ENCODE results near the gene RASGRF1.
"Not testable (repeated sequence)": the region's sequence is repeated elsewhere in the genome, so short reads cannot be mapped to it uniquely, and the experiment has no call there.

Gene RASGRF1

GRCh38 chr15:79090487-79091203 is at the start of gene RASGRF1:
TSS of gene RASGRF1 (minus strand) at chr15:79090780. CDS start at chr15:79090498, 282 bp downstream.
- no peak for FAIRE-seq

- no peak for FAIRE-seq
Observed at GRCh38 chr15:79136434-79137046, 46.0 kb upstream of the RASGRF1 start.

DNA sequence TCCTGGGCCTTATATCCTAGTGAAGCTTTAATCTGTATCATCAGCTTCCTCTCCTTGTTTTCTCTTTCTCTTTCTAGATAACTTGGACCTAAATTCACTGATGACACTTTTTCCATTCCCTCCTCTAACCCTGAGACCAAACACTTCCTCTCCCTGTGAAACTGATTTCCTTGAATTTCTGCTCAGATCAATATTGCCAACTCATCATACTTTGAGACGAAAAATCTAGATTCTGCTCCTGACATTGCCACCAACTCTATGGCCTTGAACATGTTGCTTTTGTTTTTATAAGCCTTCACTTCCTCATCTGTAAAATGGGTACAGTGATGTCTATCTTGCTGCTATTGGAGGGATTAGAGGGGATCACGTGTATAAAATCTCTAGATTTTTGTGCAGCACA is 42.7 kb upstream of the RASGRF1 start:
- FAIRE-seq, result no peak

DNA sequence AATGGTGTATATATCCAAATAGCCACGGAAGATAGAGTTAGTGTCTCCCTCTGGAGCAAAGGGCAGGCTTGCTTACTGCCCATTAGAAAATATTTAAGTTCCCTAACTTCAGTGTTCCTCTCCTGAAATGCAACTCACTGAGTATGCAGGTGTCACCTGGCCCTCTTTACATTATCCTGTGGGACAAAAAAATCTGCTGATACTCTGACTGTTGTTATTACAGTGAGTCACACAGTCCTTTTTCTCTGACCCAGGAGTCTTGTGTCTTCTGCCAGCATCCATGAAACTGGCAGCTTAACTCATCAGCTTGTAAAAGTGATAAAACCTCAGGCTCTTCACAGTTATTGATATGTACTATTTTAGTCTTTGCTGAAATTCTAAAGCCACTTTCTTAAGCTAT is 42.2 kb upstream of the RASGRF1 start:
- no peak for FAIRE-seq

DNA sequence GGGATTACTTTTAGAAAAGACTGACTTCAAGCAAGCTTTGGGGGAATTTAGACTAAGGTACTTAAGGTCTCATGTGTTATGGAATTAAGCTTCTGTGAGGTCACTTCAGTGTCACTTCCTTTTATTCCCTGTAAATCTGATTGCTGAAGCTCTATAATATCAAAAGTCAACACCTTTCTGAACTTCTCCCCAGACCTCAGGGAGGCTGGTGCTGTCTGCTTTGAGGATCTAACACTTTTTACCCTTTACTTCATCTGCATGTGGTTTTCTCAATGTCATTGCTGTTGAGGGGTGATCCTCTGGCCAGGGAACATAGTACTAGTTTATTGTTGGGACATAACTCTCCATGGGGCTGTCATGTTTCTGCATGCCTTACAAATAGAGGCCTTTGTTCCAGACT is 41.8 kb upstream of the RASGRF1 start:
- no peak for FAIRE-seq

DNA sequence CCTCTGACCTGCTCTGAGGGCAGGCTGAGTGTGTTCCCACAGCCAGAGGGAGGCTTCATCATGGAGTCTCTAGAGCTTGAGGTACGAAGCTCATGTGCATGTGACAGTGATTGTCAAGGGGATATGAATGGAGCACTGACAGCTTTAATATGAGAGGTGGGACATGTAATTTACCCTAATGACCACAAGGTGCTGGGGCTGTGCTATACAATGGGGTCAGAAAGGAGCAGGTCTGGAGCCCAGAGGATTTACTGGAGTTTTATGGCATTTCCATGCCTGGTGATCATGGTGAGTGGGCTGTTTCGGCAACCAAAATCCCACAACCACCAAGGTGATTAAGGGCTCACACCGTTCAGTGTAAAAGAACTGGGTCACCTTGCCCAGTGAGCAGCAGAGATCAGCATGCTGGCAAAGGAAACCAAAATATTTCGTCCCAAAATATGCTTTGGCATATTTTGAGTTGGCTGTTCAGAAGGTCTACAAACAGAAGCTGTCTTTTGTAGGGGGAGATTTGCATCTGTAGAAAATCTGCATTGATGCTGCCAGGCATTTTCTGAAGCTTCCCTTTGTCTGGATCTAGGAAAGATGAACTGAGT is 40.1 kb upstream of the RASGRF1 start:
- FAIRE-seq, result no peak

GRCh38 chr15:79129235-79129634 is 38.7 kb upstream of the RASGRF1 start:
- no peak for FAIRE-seq

DNA sequence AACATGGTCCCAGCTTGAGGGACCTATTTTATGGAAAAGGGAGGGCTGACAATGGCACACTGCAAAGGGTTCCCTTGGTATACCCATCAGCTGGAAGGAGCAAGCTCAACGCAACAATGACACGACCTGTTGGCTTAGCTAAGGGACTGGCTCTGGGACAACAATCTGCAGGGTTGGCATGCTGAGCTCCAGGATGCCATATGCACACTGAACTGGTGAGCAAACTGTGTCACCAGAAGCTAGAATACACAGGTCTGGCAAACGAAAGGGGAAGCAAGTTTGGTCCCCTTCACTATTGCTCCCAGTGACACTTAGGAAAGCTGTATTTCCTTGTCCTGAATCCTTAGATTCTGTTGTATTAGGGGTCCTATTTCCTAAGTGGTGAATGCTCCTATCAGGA is 38.0 kb upstream of the RASGRF1 start:
- no peak for FAIRE-seq

DNA sequence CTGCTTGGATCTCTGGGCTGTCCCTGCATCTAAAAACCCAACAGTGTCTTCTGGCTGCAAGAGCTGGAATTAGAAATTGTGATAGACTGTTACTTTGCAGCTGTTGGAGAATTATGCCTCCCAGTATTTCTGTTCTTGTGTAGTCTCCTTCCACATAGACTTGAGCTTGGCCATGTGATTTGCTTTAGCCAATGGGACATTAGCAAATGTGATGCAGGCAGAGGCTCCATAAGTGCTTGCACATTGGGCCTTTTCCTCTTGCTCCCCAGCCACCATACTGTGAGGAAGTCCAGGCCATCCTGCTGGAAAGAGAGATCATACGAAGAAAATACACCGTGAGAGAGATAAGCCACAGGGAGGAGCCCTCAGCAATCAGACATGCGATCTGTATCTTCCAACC is 33.8 kb upstream of the RASGRF1 start:
- FAIRE-seq, result no peak

- FAIRE-seq, result no peak
Observed at GRCh38 chr15:79122991-79123390, 32.4 kb upstream of the RASGRF1 start.

- FAIRE-seq, result no peak
Observed at GRCh38 chr15:79122391-79122790, 31.8 kb upstream of the RASGRF1 start.

DNA sequence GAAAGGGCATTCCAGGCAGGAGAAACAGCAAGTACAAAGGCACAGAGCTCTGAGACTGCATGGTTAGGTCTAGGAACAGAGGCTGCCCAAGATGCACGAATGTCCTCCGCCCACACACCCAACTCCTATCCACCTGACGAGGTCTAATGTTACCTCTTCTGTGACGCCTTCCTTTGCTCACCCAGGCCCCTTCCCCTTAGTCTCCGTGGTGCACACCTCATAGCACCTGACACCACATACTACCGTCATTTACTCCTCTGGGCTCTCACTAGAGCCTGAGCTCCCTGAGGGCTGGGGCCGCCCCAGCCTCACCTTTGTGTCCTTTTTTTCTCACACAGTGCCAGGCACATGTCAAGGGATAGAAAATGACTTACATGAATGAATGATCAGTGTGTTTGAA is 31.0 kb upstream of the RASGRF1 start:
- FAIRE-seq, result no peak

- FAIRE-seq, result no peak
Observed at GRCh38 chr15:79117442-79118204, 27.0 kb upstream of the RASGRF1 start.

DNA sequence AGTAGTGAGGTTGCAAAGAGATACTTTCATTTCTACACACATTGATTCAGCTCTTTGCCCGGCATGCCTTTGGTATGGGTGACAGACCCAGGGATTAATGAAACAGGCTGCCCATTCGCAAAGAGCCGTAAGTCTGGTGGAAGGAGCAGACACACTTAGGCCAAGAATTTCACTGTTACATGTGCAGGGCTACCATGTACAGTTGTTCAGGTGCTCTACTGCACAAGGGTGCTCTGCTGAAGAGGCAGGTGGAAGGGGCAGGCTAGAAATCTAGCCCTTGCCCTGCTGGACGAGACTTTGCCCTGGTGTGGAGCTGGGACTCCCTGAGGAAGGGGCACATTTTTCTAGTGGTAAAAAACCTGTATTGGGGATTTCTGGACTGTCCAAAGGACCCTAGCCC is 26.2 kb upstream of the RASGRF1 start:
- no peak for FAIRE-seq

DNA sequence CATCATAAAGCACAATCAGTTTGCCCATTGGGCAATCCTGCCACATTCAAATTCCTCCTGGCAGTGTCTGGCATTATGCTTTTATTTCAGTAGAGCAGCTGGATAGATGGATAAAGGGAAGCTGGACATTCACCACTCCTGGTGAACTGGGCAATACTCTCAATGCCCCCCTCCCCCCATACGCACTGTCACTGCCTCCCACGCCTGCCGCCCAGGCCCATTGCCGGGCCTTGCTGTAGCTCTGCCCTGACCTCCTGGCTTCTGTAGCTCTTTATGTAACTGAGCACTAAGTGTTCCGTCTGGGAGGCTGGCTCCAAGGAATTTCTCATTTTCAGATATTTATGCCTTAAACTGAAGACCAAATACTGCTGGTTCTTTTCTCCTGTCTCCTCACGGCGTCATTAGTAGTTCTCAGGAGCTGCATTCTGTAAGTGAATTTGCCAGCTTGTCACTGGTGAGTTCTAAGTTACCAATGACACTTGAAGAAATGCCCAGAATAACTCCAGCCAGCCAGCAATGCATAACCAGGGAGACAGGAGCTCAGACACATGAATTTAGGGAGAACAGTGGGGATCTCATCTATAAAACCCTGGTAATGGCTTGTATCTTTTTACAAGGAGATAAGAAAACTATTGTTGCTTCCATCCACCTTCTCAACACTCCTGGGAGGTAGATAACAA is 25.5 kb upstream of the RASGRF1 start:
- no peak for FAIRE-seq

- no peak for FAIRE-seq
Observed at GRCh38 chr15:79113831-79114230, 23.3 kb upstream of the RASGRF1 start.

- FAIRE-seq, result not testable (repeated sequence)
Observed at GRCh38 chr15:79111404-79111803, 20.8 kb upstream of the RASGRF1 start.

DNA sequence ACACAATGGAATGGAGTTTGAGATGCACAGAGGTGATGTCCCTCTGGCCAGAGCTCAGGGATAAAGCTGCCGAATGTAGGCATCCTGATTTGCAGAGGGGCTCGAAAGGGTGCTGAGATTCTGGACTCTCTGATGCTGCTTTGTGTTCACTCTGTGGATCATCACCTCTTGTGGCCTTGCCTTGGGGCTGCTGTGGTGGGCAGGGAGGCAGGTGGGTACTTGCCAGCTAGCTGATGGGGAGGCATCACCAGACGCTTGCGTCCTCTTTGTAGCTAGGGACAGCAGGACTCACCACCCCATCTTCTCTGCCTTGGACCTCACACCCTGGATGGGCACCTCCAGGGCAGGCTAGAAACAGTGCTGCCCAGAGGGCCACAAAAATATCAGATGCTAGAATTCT is 14.6 kb upstream of the RASGRF1 start:
- no peak for FAIRE-seq

DNA sequence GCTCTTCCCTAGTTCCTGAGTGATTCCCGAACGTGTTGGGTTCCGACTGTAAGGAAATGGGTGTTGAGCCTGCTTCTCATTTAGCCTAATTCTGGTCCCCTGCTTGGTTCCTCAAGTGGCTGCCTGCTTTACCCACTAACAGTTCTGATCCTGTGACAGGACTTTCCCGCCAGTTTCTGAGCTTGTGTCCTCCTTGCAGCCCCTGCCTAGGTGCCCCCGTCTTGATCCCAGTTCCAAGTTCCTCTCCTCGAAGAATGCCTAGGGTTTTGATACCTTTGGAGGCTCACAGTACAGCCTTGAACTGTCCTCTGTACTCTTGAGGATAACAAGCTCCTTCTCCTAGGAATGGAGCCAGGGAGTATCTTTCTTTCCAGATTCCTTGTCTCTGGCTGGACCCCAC is 12.0 kb upstream of the RASGRF1 start:
- FAIRE-seq, result no peak

- no peak for FAIRE-seq
Observed at GRCh38 chr15:79101866-79102581, 11.4 kb upstream of the RASGRF1 start.

GRCh38 chr15:79099692-79100091 is 9.1 kb upstream of the RASGRF1 start:
- FAIRE-seq, result no peak

- no peak for FAIRE-seq
Observed at GRCh38 chr15:79094611-79095021, 4.0 kb upstream of the RASGRF1 start.

Data from G401.6 (cell line).